HFFc6 (cell line): Measurements from ENCODE around the gene DIPK1A. TPM values are rescaled to one million over a fixed set of nuclear protein-coding genes. Genes with fewer than 3 reads are reported as not detected.

ENCODE experiments used
- DNase-seq: peaks from one replicate; pipeline ENCODE4 v3.0.0-alpha.2; 2018
- H3K27ac Mint-ChIP-seq: 2 replicates; pipeline ENCODE4 v1.8.0; 2020; ENCODE audit warnings: mild to moderate bottlenecking, mixed read lengths
- H3K27me3 Mint-ChIP-seq: 2 replicates; pipeline ENCODE4 v1.8.0; 2021; ENCODE audit warnings: mild to moderate bottlenecking, moderate library complexity, mixed read lengths; ENCODE audit not compliant: insufficient read depth
- H3K36me3 Mint-ChIP-seq: 2 replicates; pipeline ENCODE4 v1.8.0; 2021; ENCODE audit warnings: low read depth, mixed read lengths
- H3K4me1 Mint-ChIP-seq: 2 replicates; pipeline ENCODE4 v1.8.0; 2020; ENCODE audit warnings: low read depth, mixed read lengths
- H3K4me3 Mint-ChIP-seq: 2 replicates; pipeline ENCODE4 v1.8.0; 2020; ENCODE audit warnings: mild to moderate bottlenecking, moderate library complexity, mixed read lengths
- H3K9me3 Mint-ChIP-seq: 2 replicates; pipeline ENCODE4 v1.8.0; 2020; ENCODE audit warnings: mild to moderate bottlenecking, mixed read lengths
- total RNA-seq, 6 experiments: library from RNA; stranded (reverse); fragmentation: NEBNext Ultra II Directional; extraction: Animal tissue kit (Norgen Biotek cat#: 25700); gene quantifications; 2 replicates in 1 of 6; 3 replicates in 5 of 6; pipeline ENCODE4 v1.2.3, GENCODE V29; 2021
- TF ChIP-seq, protein P1 (sequence below): fragments of 200-600 bp; sonication (generic); IDR thresholded peaks from 2 replicates; pipeline ENCODE4 v1.5.0; 2021; ENCODE audit warnings: antibody characterized with exemption, mild to moderate bottlenecking

The DIPK1A gene
- total RNA-seq, 6 experiments from 2014 or later = 18.9 to 24.5 (median 21.9) TPM

DNA sequence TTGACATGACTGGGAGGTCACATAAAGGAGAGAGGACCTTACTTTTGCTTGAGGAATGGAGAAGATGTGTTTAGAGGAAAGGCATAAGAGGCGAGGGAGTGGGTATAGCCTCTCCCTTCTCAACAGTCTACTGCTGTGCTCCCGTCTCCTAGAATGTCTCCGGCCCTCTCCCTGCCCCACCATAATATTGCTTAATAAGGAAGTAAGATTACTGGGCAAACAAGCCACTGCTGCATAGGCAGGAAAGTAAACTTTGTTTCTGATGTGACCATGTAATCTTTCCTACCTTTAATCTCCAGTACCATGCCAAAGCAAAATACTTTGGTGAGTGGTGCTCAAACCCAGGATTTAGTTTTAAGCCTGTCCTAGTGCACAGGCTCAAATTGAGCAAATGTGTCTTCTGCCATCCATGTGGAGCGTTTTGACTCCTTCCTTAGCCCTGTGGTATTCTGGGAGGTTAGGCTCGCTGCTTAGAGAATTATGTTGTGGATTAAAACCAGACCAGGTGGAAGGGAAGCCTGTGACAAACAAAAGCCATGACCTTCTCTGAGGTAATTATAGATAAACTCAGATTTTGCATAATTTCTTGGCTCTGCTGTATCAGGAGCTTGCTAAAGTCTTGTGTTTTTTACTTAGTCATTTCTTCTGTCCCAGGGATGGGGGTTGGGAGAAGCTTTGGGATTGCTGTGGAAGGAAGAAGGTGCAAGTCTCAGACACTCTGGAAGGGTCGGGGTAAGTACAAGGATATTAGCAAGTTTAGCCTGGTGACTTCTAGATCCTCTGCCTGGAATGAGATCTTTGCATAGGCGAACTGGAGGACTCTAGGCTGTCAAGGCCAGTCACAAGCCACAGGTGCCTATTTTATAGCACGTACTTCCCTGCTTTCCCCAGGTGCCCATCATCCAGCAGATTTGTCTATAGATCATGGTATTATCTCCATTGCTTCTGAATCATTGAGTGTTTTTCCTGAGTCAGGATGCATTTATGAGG is 34.5 kb upstream of the DIPK1A start:
- no peak overlapping the region for H3K4me3 Mint-ChIP-seq
- no peak overlapping the region for H3K27ac Mint-ChIP-seq
- peaks cover 10% of the 10 kb centered on the region; the same call in 1 of the 2 replicates for H3K4me1 Mint-ChIP-seq
- H3K36me3 Mint-ChIP-seq = no peaks in the 10 kb centered on the region
- no peaks in the 10 kb centered on the region for H3K9me3 Mint-ChIP-seq
- DNase-seq = no peak
- peaks cover 14% of the 10 kb centered on the region for H3K27me3 Mint-ChIP-seq
- TF ChIP-seq, protein P1, sequence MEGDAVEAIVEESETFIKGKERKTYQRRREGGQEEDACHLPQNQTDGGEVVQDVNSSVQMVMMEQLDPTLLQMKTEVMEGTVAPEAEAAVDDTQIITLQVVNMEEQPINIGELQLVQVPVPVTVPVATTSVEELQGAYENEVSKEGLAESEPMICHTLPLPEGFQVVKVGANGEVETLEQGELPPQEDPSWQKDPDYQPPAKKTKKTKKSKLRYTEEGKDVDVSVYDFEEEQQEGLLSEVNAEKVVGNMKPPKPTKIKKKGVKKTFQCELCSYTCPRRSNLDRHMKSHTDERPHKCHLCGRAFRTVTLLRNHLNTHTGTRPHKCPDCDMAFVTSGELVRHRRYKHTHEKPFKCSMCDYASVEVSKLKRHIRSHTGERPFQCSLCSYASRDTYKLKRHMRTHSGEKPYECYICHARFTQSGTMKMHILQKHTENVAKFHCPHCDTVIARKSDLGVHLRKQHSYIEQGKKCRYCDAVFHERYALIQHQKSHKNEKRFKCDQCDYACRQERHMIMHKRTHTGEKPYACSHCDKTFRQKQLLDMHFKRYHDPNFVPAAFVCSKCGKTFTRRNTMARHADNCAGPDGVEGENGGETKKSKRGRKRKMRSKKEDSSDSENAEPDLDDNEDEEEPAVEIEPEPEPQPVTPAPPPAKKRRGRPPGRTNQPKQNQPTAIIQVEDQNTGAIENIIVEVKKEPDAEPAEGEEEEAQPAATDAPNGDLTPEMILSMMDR = no peak

- H3K4me3 Mint-ChIP-seq = no peak overlapping the region
- DNase-seq = peak; percentile 72
- H3K27ac Mint-ChIP-seq = no peak overlapping the region
- TF ChIP-seq, protein P1 = peak; percentile 96
- no peaks in the 10 kb centered on the region for H3K36me3 Mint-ChIP-seq
- no peaks in the 10 kb centered on the region for H3K9me3 Mint-ChIP-seq
- H3K27me3 Mint-ChIP-seq = peaks cover 10% of the 10 kb centered on the region
- H3K4me1 Mint-ChIP-seq = peaks cover 17% of the 10 kb centered on the region
These were observed 32.9 kb upstream of the DIPK1A start for GRCh38 chr1:92994105-92994712.

DNA sequence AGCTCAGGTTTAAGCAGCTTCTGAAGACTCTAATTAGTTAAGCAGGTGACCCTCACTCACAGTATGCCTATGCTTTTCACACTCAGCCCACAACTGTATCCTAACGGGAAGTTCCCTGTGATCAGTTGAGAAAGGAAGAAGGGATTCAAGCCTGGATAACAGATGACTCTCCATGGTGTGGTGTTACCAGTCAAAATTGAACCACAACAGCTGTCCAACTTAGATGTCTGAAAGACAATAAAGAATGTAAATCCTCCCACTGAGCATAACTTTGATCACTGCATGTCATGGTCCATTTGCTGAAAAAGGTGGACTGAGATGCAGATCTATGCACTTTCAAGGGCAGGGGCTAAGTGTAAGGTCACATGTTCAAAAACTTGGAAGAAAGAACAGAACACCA is 32.3 kb upstream of the DIPK1A start:
- H3K36me3 Mint-ChIP-seq = no peaks in the 10 kb centered on the region
- H3K4me3 Mint-ChIP-seq = no peak overlapping the region
- no peaks in the 10 kb centered on the region for H3K9me3 Mint-ChIP-seq
- DNase-seq = no peak
- peaks cover 21% of the 10 kb centered on the region for H3K4me1 Mint-ChIP-seq
- peaks cover 7% of the 10 kb centered on the region for H3K27me3 Mint-ChIP-seq
- H3K27ac Mint-ChIP-seq = no peak overlapping the region
- TF ChIP-seq, protein P1 = no peak

- Mint-ChIP-seq H3K27ac (no peak overlapping the region), H3K27me3 (peaks cover 2% of the 10 kb centered on the region; the same call in 1 of the 2 replicates), H3K4me1 (peaks cover 21% of the 10 kb centered on the region), H3K4me3 (no peak overlapping the region), H3K9me3 (no peaks in the 10 kb centered on the region), H3K36me3 (no peaks in the 10 kb centered on the region)
- TF ChIP-seq, protein P1 = no peak
- DNase-seq = no peak
These were observed 31.6 kb upstream of the DIPK1A start for GRCh38 chr1:92992877-92993276.

DNA sequence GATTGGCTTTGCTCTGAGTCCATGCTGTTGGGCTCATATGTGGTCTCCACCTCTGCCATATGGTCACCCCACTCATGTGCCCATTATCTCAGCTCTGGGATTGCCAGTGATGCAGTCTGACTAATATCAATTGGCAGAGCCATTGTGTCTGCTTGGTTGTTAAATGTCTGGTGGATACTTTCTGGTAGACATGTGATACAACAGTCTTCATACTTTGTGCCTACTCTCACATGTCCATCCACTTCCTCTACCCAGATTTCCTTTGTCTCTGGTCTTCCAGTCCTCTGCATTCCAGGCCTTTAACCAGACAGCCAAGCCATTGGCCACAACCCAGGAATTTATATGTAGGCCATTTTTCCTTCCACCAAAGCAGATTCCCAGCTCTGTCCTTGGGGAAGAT is 30.8 kb upstream of the DIPK1A start:
- Mint-ChIP-seq H3K9me3 (no peaks in the 10 kb centered on the region), H3K27me3 (peaks cover 2% of the 10 kb centered on the region; the same call in 1 of the 2 replicates), H3K4me3 (no peak overlapping the region), H3K4me1 (peaks cover 21% of the 10 kb centered on the region), H3K36me3 (no peaks in the 10 kb centered on the region), H3K27ac (no peak overlapping the region)
- no peak for DNase-seq
- TF ChIP-seq, protein P1 = no peak
